ENCODE measurements around the gene ZNF668.

DNA sequence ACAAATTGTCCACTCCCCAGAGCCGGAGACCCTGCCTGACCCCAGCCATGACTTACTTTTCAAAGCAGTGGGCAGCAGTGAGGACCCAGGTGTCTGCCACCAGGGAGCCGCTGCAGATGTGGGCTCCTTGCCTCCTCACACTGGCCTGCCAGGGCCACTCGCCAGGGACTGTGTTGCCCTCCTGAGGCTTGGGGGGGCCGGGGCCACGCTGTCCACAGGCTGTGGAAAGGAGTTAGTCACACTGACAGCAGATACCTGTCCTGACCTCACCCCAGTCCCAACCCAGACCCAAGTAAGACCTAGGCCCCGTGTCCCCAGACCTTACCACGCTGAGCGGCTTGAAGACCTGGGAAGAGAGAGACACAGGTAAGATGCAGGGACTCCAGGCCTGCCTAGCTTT is 13.4 kb upstream of the ZNF668 start:
- TF ChIP-seq ZNF274 (IDR thresholded peaks at IDR 0.05; ENCODE audit: low read depth, low read length) (no peak), YY1 (IDR thresholded peaks at IDR 0.05; ENCODE audit: insufficient read depth, insufficient read length) (no peak)
